HFFc6 (cell line): Measurements from ENCODE around the gene ORMDL2. TPM values are rescaled to one million over a fixed set of nuclear protein-coding genes. Genes with fewer than 3 reads are reported as not detected.
"Not testable (repeated sequence)": the region's sequence is repeated elsewhere in the genome, so short reads cannot be mapped to it uniquely, and the experiment has no call there.

Experiments
- DNase-seq: peaks from one replicate; pipeline ENCODE4 v3.0.0-alpha.2; 2018
- H3K27ac Mint-ChIP-seq: 2 replicates; pipeline ENCODE4 v1.8.0; 2020; ENCODE audit warnings: mild to moderate bottlenecking, mixed read lengths
- H3K27me3 Mint-ChIP-seq: 2 replicates; pipeline ENCODE4 v1.8.0; 2021; ENCODE audit warnings: mild to moderate bottlenecking, moderate library complexity, mixed read lengths; ENCODE audit not compliant: insufficient read depth
- H3K36me3 Mint-ChIP-seq: 2 replicates; pipeline ENCODE4 v1.8.0; 2021; ENCODE audit warnings: low read depth, mixed read lengths
- H3K4me1 Mint-ChIP-seq: 2 replicates; pipeline ENCODE4 v1.8.0; 2020; ENCODE audit warnings: low read depth, mixed read lengths
- H3K4me3 Mint-ChIP-seq: 2 replicates; pipeline ENCODE4 v1.8.0; 2020; ENCODE audit warnings: mild to moderate bottlenecking, moderate library complexity, mixed read lengths
- H3K9me3 Mint-ChIP-seq: 2 replicates; pipeline ENCODE4 v1.8.0; 2020; ENCODE audit warnings: mild to moderate bottlenecking, mixed read lengths
- CTCF ChIP-seq: fragments of 200-600 bp; sonication (generic); IDR thresholded peaks from 2 replicates; pipeline ENCODE4 v1.5.0; 2021; ENCODE audit warnings: antibody characterized with exemption, mild to moderate bottlenecking
- total RNA-seq, 6 experiments: library from RNA; stranded (reverse); fragmentation: NEBNext Ultra II Directional; extraction: Animal tissue kit (Norgen Biotek cat#: 25700); gene quantifications; 2 replicates in 1 of 6; 3 replicates in 5 of 6; pipeline ENCODE4 v1.2.3, GENCODE V29; 2021

The ORMDL2 gene
- total RNA-seq, 6 experiments from 2014 or later = 79.9 to 100 (median 90.1) TPM

- H3K4me1 Mint-ChIP-seq = peaks cover 27% of the 10 kb centered on the region
- H3K27ac Mint-ChIP-seq = no peak overlapping the region
- DNase-seq = no peak
- no peaks in the 10 kb centered on the region for H3K27me3 Mint-ChIP-seq
- no peaks in the 10 kb centered on the region for H3K9me3 Mint-ChIP-seq
- no peaks in the 10 kb centered on the region for H3K36me3 Mint-ChIP-seq
- no peak overlapping the region for H3K4me3 Mint-ChIP-seq
- no peak for TF ChIP-seq CTCF
These were observed 33.1 kb downstream of the ORMDL2 start for GRCh38 chr12:55850893-55851292.

- no peak for DNase-seq
- no peaks in the 10 kb centered on the region for H3K36me3 Mint-ChIP-seq
- H3K4me3 Mint-ChIP-seq = no peak overlapping the region
- peaks cover 12% of the 10 kb centered on the region for H3K4me1 Mint-ChIP-seq
- peaks cover 4% of the 10 kb centered on the region; the same call in 1 of the 2 replicates for H3K27me3 Mint-ChIP-seq
- no peak overlapping the region for H3K27ac Mint-ChIP-seq
- TF ChIP-seq CTCF = no peak
- H3K9me3 Mint-ChIP-seq = no peaks in the 10 kb centered on the region
These were observed 34.9 kb downstream of the ORMDL2 start for GRCh38 chr12:55852740-55853139.

GRCh38 chr12:55861396-55861795 is 43.6 kb downstream of the ORMDL2 start:
- Mint-ChIP-seq H3K36me3 (no peaks in the 10 kb centered on the region), H3K9me3 (peaks cover 6% of the 10 kb centered on the region), H3K4me1 (no peaks in the 10 kb centered on the region), H3K27ac (no peak overlapping the region), H3K4me3 (no peak overlapping the region), H3K27me3 (peaks cover 4% of the 10 kb centered on the region; the same call in 1 of the 2 replicates)
- TF ChIP-seq CTCF = no peak
- DNase-seq = no peak

- Mint-ChIP-seq H3K4me3 (no peak overlapping the region), H3K27ac (no peak overlapping the region)
These were observed 44.0 kb downstream of the ORMDL2 start for GRCh38 chr12:55861871-55862270.

GRCh38 chr12:55862286-55862685 is 44.4 kb downstream of the ORMDL2 start:
- Mint-ChIP-seq H3K9me3 (peaks cover 6% of the 10 kb centered on the region), H3K4me1 (no peaks in the 10 kb centered on the region), H3K4me3 (no peak overlapping the region), H3K27ac (no peak overlapping the region), H3K36me3 (no peaks in the 10 kb centered on the region), H3K27me3 (0 out of 2 replicates have a peak, but pooled peaks cover under 1% of the 10 kb centered on the region)
- TF ChIP-seq CTCF = no peak
- no peak for DNase-seq

More at GRCh38 chr12:55861871-55862270, 44.0 kb downstream of the ORMDL2 start:
- no peak for DNase-seq
- Mint-ChIP-seq H3K36me3 (no peaks in the 10 kb centered on the region), H3K9me3 (peaks cover 6% of the 10 kb centered on the region), H3K4me1 (no peaks in the 10 kb centered on the region), H3K27me3 (peaks cover 4% of the 10 kb centered on the region; the same call in 1 of the 2 replicates)
- no peak for TF ChIP-seq CTCF

GRCh38 chr12:55862931-55863330 is 45.1 kb downstream of the ORMDL2 start:
- H3K4me3 Mint-ChIP-seq, H3K4me1 Mint-ChIP-seq, H3K9me3 Mint-ChIP-seq, DNase-seq, H3K27me3 Mint-ChIP-seq, H3K27ac Mint-ChIP-seq, H3K36me3 Mint-ChIP-seq: not testable (repeated sequence)
